Measurements from ENCODE around the gene TFF3. TPM values are rescaled to one million over a fixed set of nuclear protein-coding genes. Genes with fewer than 3 reads are reported as not detected.

TFF3 gene
- total and polyA plus RNA-seq, 2 of the 4 experiments (the other 2 are of a cell fraction), result not detected

DNA sequence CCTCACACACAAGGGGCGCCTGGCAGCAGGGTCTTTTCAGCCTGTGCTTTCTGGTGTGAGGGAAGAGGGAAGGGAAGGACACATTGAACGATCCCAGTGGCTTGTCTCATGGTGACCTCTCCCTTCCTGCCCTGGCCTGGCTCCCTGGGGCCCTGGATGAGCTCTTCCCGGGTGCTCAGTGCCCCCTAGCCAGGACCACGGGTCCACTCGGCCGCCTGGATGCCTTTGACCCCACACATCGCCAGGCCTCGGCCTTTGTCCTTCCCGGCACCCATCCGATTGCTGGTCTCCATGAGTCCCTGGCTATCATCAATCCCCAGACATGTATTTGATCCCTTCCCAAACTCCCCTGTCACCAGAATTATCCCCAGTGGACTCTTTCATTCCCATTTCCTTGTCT is 6.0 kb upstream of the TFF3 start:
- Histone ChIP-seq H3K14ac (replicated peaks; ENCODE audit: low read depth, low read length) (no peak overlapping the region), H2BK120ac (ENCODE audit: low read depth, low read length) (no peak overlapping the region), H3K4me3 (ENCODE audit: insufficient read depth, low read depth, low read length) (no peak overlapping the region), H2BK5ac (ENCODE audit: low read depth, low read length, poor library complexity, severe bottlenecking) (no peak overlapping the region), H3K27ac (ENCODE audit: insufficient read depth, low read length) (no peak overlapping the region), H3K36me3 (ENCODE audit: control insufficient read depth, insufficient read depth, low read length) (no peaks in the 10 kb centered on the region), H2AK5ac (ENCODE audit: low read depth, low read length) (no peak overlapping the region), H3K79me1 (ENCODE audit: low read depth in 1 of 2, low read length in 2 of 2) (no peaks in the 10 kb centered on the region), H3K9me1 (ENCODE audit: insufficient read depth, low read length) (no peaks in the 10 kb centered on the region), H3K4me1 (ENCODE audit: control insufficient read depth, insufficient read depth, low read length) (no peaks in the 10 kb centered on the region), H3K56ac (ENCODE audit: extremely low read depth, insufficient read depth, low read length) (no peak overlapping the region), H4K8ac (ENCODE audit: low read depth in 2 of 2, low read length in 2 of 2) (no peak overlapping the region), H3K9me3 (ENCODE audit: control insufficient read depth, insufficient read depth, low read length) (no peaks in the 10 kb centered on the region), H3K4me2 (ENCODE audit: low read depth, low read length) (no peak overlapping the region), H4K91ac (ENCODE audit: insufficient read depth, low read depth, low read length) (no peak overlapping the region), H2AK9ac (replicated peaks; ENCODE audit: low read depth, low read length, poor library complexity) (no peak overlapping the region), H2BK15ac (ENCODE audit: low read depth, low read length) (no peak overlapping the region), H4K20me1 (ENCODE audit: insufficient read depth, low read length) (no peaks in the 10 kb centered on the region; the same call in 1 of the 2 replicates), H2BK20ac (ENCODE audit: low read depth, low read length) (no peak overlapping the region), H3K4ac (ENCODE audit: low read depth, low read length) (no peak overlapping the region), H3K18ac (ENCODE audit: low read depth, low read length) (no peak overlapping the region), H4K5ac (ENCODE audit: low read depth, low read length) (no peak overlapping the region), H3K27me3 (ENCODE audit: control insufficient read depth, insufficient read depth, low read length) (peaks cover 30% of the 10 kb centered on the region), H3K9ac (ENCODE audit: low read depth, low read length) (no peak overlapping the region), H3K23ac (ENCODE audit: low read depth, low read length) (no peak overlapping the region), H2AFZ (replicated peaks; ENCODE audit: low read length, poor library complexity) (no peak overlapping the region)
- intact Hi-C loops (cut with micrococcal nuclease) (no loop called here), dilution Hi-C loops (cut with HindIII; ENCODE audit: low sequenced_read_pairs, unreplicated experiment) (no loop called here), in situ Hi-C loops (cut with MboI; ENCODE audit: low sequenced_read_pairs) (no loop called here)
- POLR2A ChIA-PET (ENCODE audit: unreplicated experiment), result no interaction called here
- WGBS, 2 experiments (ENCODE audit: extremely low coverage in 2 of 2, insufficient read length in 1 of 2), result 66% methylated on average over 8 of the region's 10 CpGs; no CpG with 5 or more reads in 1 of the 2 experiments
- CTCF ChIA-PET, result no interaction called here
- DNase-seq (no peak), ATAC-seq (ENCODE audit: low read depth) (no peak)
- TF ChIP-seq RAD21 (IDR thresholded peaks at IDR 0.05; ENCODE audit: low read length) (no peak), MAFK (IDR thresholded peaks at IDR 0.05; ENCODE audit: low read depth, low read length) (no peak)
- BruUV-seq (replicated peaks), result no TSS peak
